ENCODE measurements around the gene NKG7.
"Not testable (repeated sequence)": the region's sequence is repeated elsewhere in the genome, so short reads cannot be mapped to it uniquely, and the experiment has no call there.

NKG7 gene

GRCh38 chr19:51399231-51399630, 26.8 kb upstream of the NKG7 start:
- TF ChIP-seq CTCF (IDR thresholded peaks at IDR 0.05; ENCODE audit: insufficient read depth, low read depth, low read length, missing control alignments): no peak
- H3K4me3 ChIP-seq (ENCODE audit: low read depth, low read length): no peak overlapping the region
- DNase-seq (ENCODE audit: low read depth): no peak

GRCh38 chr19:51398096-51398704, 25.7 kb upstream of the NKG7 start:
- peak; percentile 61 for TF ChIP-seq CTCF (IDR thresholded peaks at IDR 0.05; ENCODE audit: insufficient read depth, low read depth, low read length, missing control alignments)
- DNase-seq (ENCODE audit: low read depth): peak; percentile 44

DNA sequence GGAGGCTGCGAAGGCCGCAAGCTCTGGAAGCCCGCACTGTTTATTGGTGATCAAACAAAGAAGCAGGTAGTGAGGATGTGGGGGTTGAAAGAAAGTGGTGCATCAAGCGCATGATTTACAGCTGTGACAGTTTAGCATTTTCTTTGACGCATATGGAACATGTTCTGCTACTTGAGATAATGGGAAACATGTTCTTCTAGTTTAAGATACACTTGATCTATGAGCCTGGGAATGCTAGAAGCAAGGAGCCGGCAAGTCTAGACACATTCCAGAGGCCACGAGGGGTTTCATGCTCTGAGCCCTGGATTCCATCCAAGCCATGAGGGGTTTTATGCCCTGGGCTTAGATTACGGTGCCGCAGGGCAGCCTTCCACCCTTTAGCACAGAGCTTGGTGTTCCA, 25.0 kb upstream of the NKG7 start:
- not testable (repeated sequence) for H3K4me3 ChIP-seq (ENCODE audit: low read depth, low read length); DNase-seq (ENCODE audit: low read depth)

More at GRCh38 chr19:51398096-51398704, 25.7 kb upstream of the NKG7 start:
- H3K4me3 ChIP-seq (ENCODE audit: low read depth, low read length): no peak overlapping the region

GRCh38 chr19:51396175-51396574, 23.7 kb upstream of the NKG7 start:
- no peak for DNase-seq (ENCODE audit: low read depth)
- no peak for TF ChIP-seq CTCF (IDR thresholded peaks at IDR 0.05; ENCODE audit: insufficient read depth, low read depth, low read length, missing control alignments)
- no peak overlapping the region; the same call in 1 of the 2 replicates for H3K4me3 ChIP-seq (ENCODE audit: low read depth, low read length)

DNA sequence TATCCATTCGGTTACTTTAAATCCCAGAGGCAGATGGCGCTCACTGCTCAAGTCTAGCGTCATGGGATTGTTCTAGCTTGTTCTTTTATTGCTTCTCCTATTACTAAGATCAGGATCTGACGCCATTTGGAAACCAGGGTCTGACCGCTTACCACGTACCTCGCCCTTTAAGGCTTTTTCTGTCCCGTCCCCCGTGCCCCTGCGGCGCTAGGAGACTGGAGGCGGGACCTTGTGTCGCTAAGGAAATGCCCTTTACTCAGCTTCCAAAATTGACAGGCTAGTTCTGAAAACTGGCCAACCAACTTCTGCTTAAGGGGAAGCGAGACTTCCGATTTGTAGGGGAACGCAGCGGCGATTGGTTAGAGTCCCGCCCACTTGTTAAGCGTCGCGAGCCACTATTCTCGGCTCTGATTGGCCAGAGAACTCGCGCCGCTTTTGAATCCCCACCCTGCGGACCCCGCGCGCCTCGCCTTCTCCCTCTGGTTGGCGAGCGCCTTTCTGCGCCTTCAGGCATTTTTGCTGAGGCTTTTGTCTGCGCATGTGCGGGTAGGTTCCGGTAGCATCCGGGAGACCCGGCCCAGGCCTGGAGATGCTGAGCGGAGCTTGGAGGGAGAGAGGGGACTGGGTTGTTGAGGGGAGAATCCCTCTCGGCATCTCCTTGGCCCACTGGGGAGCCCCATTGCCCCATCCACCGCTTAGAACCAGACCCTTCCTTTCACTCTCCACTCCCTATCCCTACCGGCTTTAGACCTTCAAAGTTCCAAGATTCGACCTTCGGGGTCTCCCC, 21.8 kb upstream of the NKG7 start:
- DNase-seq (ENCODE audit: low read depth): peak; percentile 100
- H3K4me3 ChIP-seq (ENCODE audit: low read depth, low read length): peak overlapping the region; percentile 86
- TF ChIP-seq CTCF (IDR thresholded peaks at IDR 0.05; ENCODE audit: insufficient read depth, low read depth, low read length, missing control alignments): no peak

DNA sequence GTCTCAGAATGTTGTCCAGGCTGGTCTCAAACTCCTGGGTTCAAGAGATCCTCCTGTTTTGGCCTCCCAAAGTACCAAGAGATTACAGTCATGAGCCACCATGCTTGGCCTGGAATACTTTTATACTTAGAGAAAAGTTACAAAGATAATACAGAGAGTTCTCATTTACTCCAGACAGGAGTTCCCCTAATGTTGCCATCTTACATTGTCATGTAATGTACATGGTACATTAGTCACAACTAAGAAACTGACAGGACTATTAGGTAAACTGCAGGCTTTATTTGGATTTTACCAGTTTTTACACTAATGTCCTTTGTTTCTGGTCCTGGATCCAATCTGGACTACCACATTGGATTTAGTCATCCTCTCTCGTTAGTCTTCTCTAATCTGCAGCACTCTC, 20.2 kb upstream of the NKG7 start:
- DNase-seq (ENCODE audit: low read depth): no peak
- H3K4me3 ChIP-seq (ENCODE audit: low read depth, low read length): no peak overlapping the region
- no peak for TF ChIP-seq CTCF (IDR thresholded peaks at IDR 0.05; ENCODE audit: insufficient read depth, low read depth, low read length, missing control alignments)

- TF ChIP-seq CTCF (IDR thresholded peaks at IDR 0.05; ENCODE audit: insufficient read depth, low read depth, low read length, missing control alignments): no peak
- H3K4me3 ChIP-seq (ENCODE audit: low read depth, low read length): no peak overlapping the region
- no peak for DNase-seq (ENCODE audit: low read depth)
These were observed 18.7 kb upstream of the NKG7 start for GRCh38 chr19:51391073-51391611.
